Hepatocyte (in vitro differentiated cells): ENCODE data around the gene VWA2. TPM values are rescaled to one million over a fixed set of nuclear protein-coding genes. Genes with fewer than 3 reads are reported as not detected.

Experiments used
- DNase-seq: peaks from one replicate; pipeline ENCODE4 v3.0.0-alpha.2; 2016; ENCODE audit warnings: low spot score
- H2AFZ ChIP-seq: fragments of 200-600 bp; sonication (generic); 2 replicates; pipeline ENCODE4 v1.6.0; 2016; ENCODE audit warnings: antibody characterized with exemption, mild to moderate bottlenecking
- H3K27ac ChIP-seq: fragments of 200-600 bp; sonication (generic); 2 replicates; pipeline ENCODE4 v1.5.1; 2016; ENCODE audit warnings: mild to moderate bottlenecking
- H3K27me3 ChIP-seq: fragments of 200-600 bp; sonication (generic); 2 replicates; pipeline ENCODE4 v1.6.1; 2016
- H3K36me3 ChIP-seq: fragments of 200-600 bp; sonication (generic); replicated peaks from 2 replicates; pipeline ENCODE4 v1.5.1; 2016; ENCODE audit warnings: low read depth; ENCODE audit not compliant: insufficient read depth
- H3K4me1 ChIP-seq: fragments of 200-600 bp; sonication (generic); 2 replicates; pipeline ENCODE4 v1.5.1; 2016; ENCODE audit warnings: mild to moderate bottlenecking, moderate library complexity; ENCODE audit not compliant: insufficient read depth
- H3K4me2 ChIP-seq: fragments of 200-600 bp; sonication (generic); 2 replicates; pipeline ENCODE4 v1.6.0; 2016
- H3K4me3 ChIP-seq: fragments of 200-600 bp; sonication (generic); 2 replicates; pipeline ENCODE4 v1.5.1; 2016; ENCODE audit warnings: mild to moderate bottlenecking
- H3K79me2 ChIP-seq: fragments of 200-600 bp; sonication (generic); 2 replicates; pipeline ENCODE4 v1.6.0; 2017; ENCODE audit warnings: mild to moderate bottlenecking
- H3K9me2 ChIP-seq: fragments of 200-600 bp; sonication (generic); replicated peaks from 2 replicates; pipeline ENCODE4 v1.6.0; 2017; ENCODE audit warnings: mild to moderate bottlenecking; ENCODE audit not compliant: insufficient read depth
- H3K9me3 ChIP-seq: fragments of 200-600 bp; sonication (generic); 2 replicates; pipeline ENCODE4 v1.5.1; 2016; ENCODE audit warnings: low read depth, mild to moderate bottlenecking
- H4K20me1 ChIP-seq: fragments of 200-600 bp; sonication (generic); 2 replicates; pipeline ENCODE4 v1.6.0; 2016; ENCODE audit warnings: mild to moderate bottlenecking; ENCODE audit not compliant: insufficient read depth, poor library complexity, severe bottlenecking
- EZH2 ChIP-seq: fragments of 200-600 bp; sonication (generic); IDR thresholded peaks from 2 replicates; pipeline ENCODE4 v1.6.1; 2016; ENCODE audit warnings: antibody characterized with exemption, mild to moderate bottlenecking, borderline replicate concordance
- EZH2phosphoT487 ChIP-seq: fragments of 200-600 bp; sonication (generic); IDR thresholded peaks from one replicate; pipeline ENCODE4 v1.6.1; 2018; ENCODE audit warnings: antibody characterized with exemption, mild to moderate bottlenecking, low read depth, moderate library complexity; ENCODE audit not compliant: unreplicated experiment, severe bottlenecking
- WGBS: methylation state at CpG from one replicate; pipeline ENCODE4 v1.1.6; 2016; ENCODE audit warnings: low lambda C conversion rate; ENCODE audit errors: missing lambda C conversion rate; 5-methylcytosine and 5-hydroxymethylcytosine counted together
- polyA plus RNA-seq: library from polyadenylated mRNA; unstranded; fragments of >200 nt; fragmentation: Nextera tagmentation; extraction: Ambion mirVana; gene quantifications from 2 replicates; pipeline ENCODE4 v1.2.1, GENCODE V29; 2016
- total RNA-seq: library from RNA; depleted of rRNA; stranded (reverse); fragments of >200 nt; gene quantifications from 2 replicates; pipeline ENCODE4 v1.2.3, GENCODE V29; 2014
- TF ChIP-seq, protein P1 (sequence below): fragments of 200-600 bp; sonication (generic); IDR thresholded peaks from 2 replicates; pipeline ENCODE4 v1.5.1; 2016; ENCODE audit warnings: antibody characterized with exemption, mild to moderate bottlenecking; ENCODE audit not compliant: poor library complexity

The VWA2 gene
- total and polyA plus RNA-seq, 2 experiments from 2014 or later = 6.3 to 12.3 TPM

DNA sequence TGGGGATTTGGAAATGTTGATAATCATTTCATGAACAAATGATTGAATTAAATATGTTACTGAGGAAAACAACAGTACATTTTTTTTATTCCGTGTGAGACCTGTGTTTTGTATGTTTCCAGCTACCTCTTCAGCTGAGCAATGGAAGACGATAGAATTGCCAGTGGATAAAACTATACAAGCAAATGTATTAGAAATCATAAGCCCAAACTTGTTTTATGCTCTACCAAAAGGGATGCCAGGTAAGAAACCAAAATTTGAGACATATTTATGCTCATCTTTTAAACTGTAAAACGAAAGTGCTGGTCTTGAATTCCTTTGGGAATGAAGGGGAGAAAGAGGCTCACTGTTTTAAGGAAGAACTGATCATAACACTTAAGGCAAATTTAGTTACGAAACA, 17.8 kb upstream of the VWA2 start:
- Histone ChIP-seq H3K9me3 (no peaks in the 10 kb centered on the region), H3K4me3 (no peak overlapping the region), H3K9me2 (no peaks in the 10 kb centered on the region), H3K4me2 (no peak overlapping the region), H4K20me1 (no peaks in the 10 kb centered on the region), H3K27me3 (peaks cover 4% of the 10 kb centered on the region), H3K36me3 (no peaks in the 10 kb centered on the region), H2AFZ (no peak overlapping the region), H3K79me2 (no peaks in the 10 kb centered on the region), H3K4me1 (no peaks in the 10 kb centered on the region), H3K27ac (no peak overlapping the region)
- WGBS = 86% methylated on average over 4 of the region's 4 CpGs
- DNase-seq = no peak
- TF ChIP-seq, protein P1, sequence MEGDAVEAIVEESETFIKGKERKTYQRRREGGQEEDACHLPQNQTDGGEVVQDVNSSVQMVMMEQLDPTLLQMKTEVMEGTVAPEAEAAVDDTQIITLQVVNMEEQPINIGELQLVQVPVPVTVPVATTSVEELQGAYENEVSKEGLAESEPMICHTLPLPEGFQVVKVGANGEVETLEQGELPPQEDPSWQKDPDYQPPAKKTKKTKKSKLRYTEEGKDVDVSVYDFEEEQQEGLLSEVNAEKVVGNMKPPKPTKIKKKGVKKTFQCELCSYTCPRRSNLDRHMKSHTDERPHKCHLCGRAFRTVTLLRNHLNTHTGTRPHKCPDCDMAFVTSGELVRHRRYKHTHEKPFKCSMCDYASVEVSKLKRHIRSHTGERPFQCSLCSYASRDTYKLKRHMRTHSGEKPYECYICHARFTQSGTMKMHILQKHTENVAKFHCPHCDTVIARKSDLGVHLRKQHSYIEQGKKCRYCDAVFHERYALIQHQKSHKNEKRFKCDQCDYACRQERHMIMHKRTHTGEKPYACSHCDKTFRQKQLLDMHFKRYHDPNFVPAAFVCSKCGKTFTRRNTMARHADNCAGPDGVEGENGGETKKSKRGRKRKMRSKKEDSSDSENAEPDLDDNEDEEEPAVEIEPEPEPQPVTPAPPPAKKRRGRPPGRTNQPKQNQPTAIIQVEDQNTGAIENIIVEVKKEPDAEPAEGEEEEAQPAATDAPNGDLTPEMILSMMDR = no peak
- TF ChIP-seq EZH2 (no peak), EZH2phosphoT487 (no peak)

- Histone ChIP-seq H3K27me3 (no peaks in the 10 kb centered on the region), H3K9me2 (no peaks in the 10 kb centered on the region), H3K4me1 (no peaks in the 10 kb centered on the region), H2AFZ (no peak overlapping the region), H3K4me2 (no peak overlapping the region), H3K36me3 (no peaks in the 10 kb centered on the region), H4K20me1 (no peaks in the 10 kb centered on the region), H3K9me3 (no peaks in the 10 kb centered on the region), H3K79me2 (no peaks in the 10 kb centered on the region), H3K27ac (no peak overlapping the region), H3K4me3 (no peak overlapping the region)
- TF ChIP-seq EZH2 = no peak
- TF ChIP-seq EZH2phosphoT487 = no peak
- TF ChIP-seq, protein P1 = no peak
- DNase-seq = no peak
- 79% methylated on average over 4 of the region's 4 CpGs for WGBS
Observed at GRCh38 chr10:114223066-114223465, 16.0 kb upstream of the VWA2 start.

DNA sequence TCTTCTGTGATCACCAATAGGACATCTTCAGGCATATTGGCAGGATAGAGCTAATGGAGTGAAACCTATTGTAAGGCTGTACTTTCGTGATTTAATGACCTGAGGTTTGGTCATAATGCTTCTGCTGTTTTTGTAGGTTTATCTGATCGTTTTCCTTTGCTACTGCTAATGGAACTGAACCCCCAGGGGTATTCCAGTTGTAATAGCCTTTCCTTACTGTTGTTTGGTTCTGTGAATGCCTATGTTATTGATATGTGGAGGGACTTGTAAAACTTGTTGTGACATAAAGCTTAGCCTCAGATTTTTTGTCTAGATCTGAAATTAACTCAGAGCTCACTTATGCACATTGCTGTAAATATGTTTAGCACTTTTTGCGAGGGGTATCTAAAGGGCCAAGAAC, 10.9 kb upstream of the VWA2 start:
- H4K20me1 ChIP-seq = no peaks in the 10 kb centered on the region
- H3K4me2 ChIP-seq = no peak overlapping the region
- no peaks in the 10 kb centered on the region for H3K9me2 ChIP-seq
- WGBS = 45% methylated on average over 3 of the region's 3 CpGs
- peaks cover 3% of the 10 kb centered on the region for H3K27me3 ChIP-seq
- no peak overlapping the region for H3K4me3 ChIP-seq
- no peaks in the 10 kb centered on the region for H3K9me3 ChIP-seq
- no peak overlapping the region for H3K27ac ChIP-seq
- TF ChIP-seq, protein P1 = no peak
- no peak for TF ChIP-seq EZH2phosphoT487
- no peaks in the 10 kb centered on the region for H3K36me3 ChIP-seq
- no peaks in the 10 kb centered on the region for H3K79me2 ChIP-seq
- no peak overlapping the region for H2AFZ ChIP-seq
- H3K4me1 ChIP-seq = no peaks in the 10 kb centered on the region
- no peak for DNase-seq

GRCh38 chr10:114232561-114233176, 6.4 kb upstream of the VWA2 start:
- Histone ChIP-seq H3K9me2 (no peaks in the 10 kb centered on the region), H3K9me3 (no peaks in the 10 kb centered on the region), H2AFZ (no peak overlapping the region), H3K4me1 (no peaks in the 10 kb centered on the region), H3K27me3 (peaks cover 22% of the 10 kb centered on the region), H3K27ac (no peak overlapping the region), H3K4me3 (no peak overlapping the region), H3K4me2 (no peak overlapping the region), H4K20me1 (no peaks in the 10 kb centered on the region), H3K79me2 (no peaks in the 10 kb centered on the region), H3K36me3 (no peaks in the 10 kb centered on the region)
- no peak for TF ChIP-seq EZH2phosphoT487
- TF ChIP-seq EZH2 = no peak
- TF ChIP-seq, protein P1 = no peak
- no peak for DNase-seq
- 83% methylated on average over 4 of the region's 4 CpGs for WGBS
